Body of pancreas (tissue), 4 donors: ENCODE results near the gene ZSWIM6. TPM values are rescaled to one million over a fixed set of nuclear protein-coding genes. Genes with fewer than 3 reads are reported as not detected.
A peak's percentile ranks its signal among the peaks of the same experiment; 100 is the strongest.

Experiments used
- ATAC-seq: fragments of 150-250 bp; one replicate; pipeline ENCODE4 v1.9.1; 2016
- DNase-seq, 4 donors: peaks; one replicate each; pipeline ENCODE4 v3.0.0-alpha.2; 2019
- H3K27ac ChIP-seq, 4 donors: fragments of 200-600 bp; sonication (generic); 1 replicate in 3 of 4; 2 replicates in 1 of 4; pipeline versions ENCODE4 v1.5.1 to v1.6.1; 2016 to 2019; ENCODE audit warnings: mild to moderate bottlenecking in 1 of 4, mixed read lengths in 1 of 4, moderate library complexity in 1 of 4
- H3K27me3 ChIP-seq, 2 donors: fragments of 200-600 bp; sonication (generic); one replicate each; pipeline ENCODE4 v1.6.0; 2016; ENCODE audit warnings: mild to moderate bottlenecking in 1 of 2
- H3K36me3 ChIP-seq, 2 donors: fragments of 200-600 bp; sonication (generic); replicated peaks in 1 of 2; 2 replicates each; pipeline ENCODE4 v1.5.1; 2016; ENCODE audit warnings: low read depth in 2 of 2; ENCODE audit not compliant: insufficient read depth in 1 of 2
- H3K4me1 ChIP-seq: fragments of 200-600 bp; sonication (generic); one replicate; pipeline ENCODE4 v1.6.0; 2016
- H3K4me3 ChIP-seq, 2 donors: fragments of 200-600 bp; sonication (generic); 1 replicate in 1 of 2; 2 replicates in 1 of 2; pipeline ENCODE4 v1.5.1; 2016 to 2019
- H3K9me3 ChIP-seq, 3 donors: fragments of 200-600 bp; sonication (generic); 1 replicate in 2 of 3; 2 replicates in 1 of 3; pipeline ENCODE4 v1.5.1; 2016
- POLR2A ChIP-seq, 3 donors: fragments of 450-650 bp; IDR thresholded peaks; one replicate each; pipeline ENCODE4 v1.6.1; 2016; ENCODE audit warnings: antibody characterized with exemption in 3 of 3, mild to moderate bottlenecking in 2 of 3
- WGBS, 2 donors: methylation state at CpG; one replicate each; pipeline ENCODE4 v1.1.5; 2017; 5-methylcytosine and 5-hydroxymethylcytosine counted together
- intact Hi-C: fragments of 100-400 bp; cut with DNase I; formaldehyde crosslinking; loops from one replicate; pipeline ENCODE4 v1.15.1; 2023
- total RNA-seq, 2 donors: library from RNA; depleted of rRNA; stranded (reverse); fragments of >200 nt; gene quantifications; one replicate each; pipeline ENCODE4 v1.1.0, GENCODE V29; 2016
- TF ChIP-seq, protein P1 (sequence below), 7 experiments: fragments of 450-650 bp in 4 of 7; fragments of 200-600 bp in 3 of 7; sonication (generic) in 3 of 7; IDR thresholded peaks; one replicate each; pipeline ENCODE4 v1.5.1; 2016 to 2019; ENCODE audit warnings: antibody characterized with exemption in 7 of 7

ZSWIM6 gene
- total RNA-seq, 2 donors from 2014 or later: 5.9 to 8.8 TPM

GRCh38 chr5:61303346-61303745 lies 28.7 kb upstream of the ZSWIM6 start:
- no peak for TF ChIP-seq POLR2A (IDR thresholded peaks at IDR 0.05)
- TF ChIP-seq, protein P1, sequence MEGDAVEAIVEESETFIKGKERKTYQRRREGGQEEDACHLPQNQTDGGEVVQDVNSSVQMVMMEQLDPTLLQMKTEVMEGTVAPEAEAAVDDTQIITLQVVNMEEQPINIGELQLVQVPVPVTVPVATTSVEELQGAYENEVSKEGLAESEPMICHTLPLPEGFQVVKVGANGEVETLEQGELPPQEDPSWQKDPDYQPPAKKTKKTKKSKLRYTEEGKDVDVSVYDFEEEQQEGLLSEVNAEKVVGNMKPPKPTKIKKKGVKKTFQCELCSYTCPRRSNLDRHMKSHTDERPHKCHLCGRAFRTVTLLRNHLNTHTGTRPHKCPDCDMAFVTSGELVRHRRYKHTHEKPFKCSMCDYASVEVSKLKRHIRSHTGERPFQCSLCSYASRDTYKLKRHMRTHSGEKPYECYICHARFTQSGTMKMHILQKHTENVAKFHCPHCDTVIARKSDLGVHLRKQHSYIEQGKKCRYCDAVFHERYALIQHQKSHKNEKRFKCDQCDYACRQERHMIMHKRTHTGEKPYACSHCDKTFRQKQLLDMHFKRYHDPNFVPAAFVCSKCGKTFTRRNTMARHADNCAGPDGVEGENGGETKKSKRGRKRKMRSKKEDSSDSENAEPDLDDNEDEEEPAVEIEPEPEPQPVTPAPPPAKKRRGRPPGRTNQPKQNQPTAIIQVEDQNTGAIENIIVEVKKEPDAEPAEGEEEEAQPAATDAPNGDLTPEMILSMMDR (IDR thresholded peaks at IDR 0.05): no peak
- no peaks in the 10 kb centered on the region for H3K27me3 ChIP-seq
- DNase-seq: no peak
- no peaks in the 10 kb centered on the region for H3K36me3 ChIP-seq
- H3K9me3 ChIP-seq: no peaks in the 10 kb centered on the region
- no peak overlapping the region for H3K4me3 ChIP-seq
- no peak for ATAC-seq
- peaks cover 45% of the 10 kb centered on the region for H3K4me1 ChIP-seq
- 57 to 59% methylated on average over 4 of the region's 4 CpGs for WGBS, 2 donors
- no peak overlapping the region for H3K27ac ChIP-seq
- intact Hi-C loops: no loop called here

DNA sequence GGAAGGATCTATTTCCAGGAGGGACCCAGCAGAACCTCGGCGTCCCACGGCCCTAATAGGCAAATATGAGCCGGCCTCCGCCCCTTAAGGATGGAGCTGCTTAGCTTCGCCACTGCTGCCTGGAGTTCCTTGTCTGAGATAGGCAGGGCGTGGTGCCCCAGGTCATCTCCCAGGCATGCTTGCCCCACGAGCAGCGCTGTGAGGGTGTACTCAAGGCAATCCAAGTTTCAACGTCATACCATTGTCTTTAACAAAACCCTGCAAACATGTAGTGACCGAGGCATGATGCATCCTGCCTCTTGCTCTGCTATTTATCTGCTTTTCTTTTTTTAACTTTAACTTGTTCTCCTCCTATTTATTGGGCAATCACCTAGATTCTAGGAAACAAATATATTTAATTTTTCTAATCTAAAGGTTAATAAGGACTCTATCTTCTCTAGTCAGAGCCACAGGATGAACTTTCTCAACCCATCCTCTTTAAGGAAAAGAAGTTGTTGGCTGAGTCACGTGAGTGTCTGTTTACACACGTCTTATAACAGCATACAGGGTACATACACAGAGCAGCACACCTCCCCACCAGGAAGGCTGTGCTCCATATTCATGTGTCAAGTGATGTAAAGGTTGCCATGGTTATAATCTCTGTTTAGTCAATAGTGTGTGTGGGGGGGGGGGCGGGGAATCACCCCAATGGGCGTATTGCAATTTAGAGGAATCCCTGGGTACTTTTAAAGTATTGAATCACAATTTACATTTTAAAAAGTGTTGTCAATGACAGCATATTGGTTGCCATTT lies 27.3 kb upstream of the ZSWIM6 start:
- H3K36me3 ChIP-seq: no peaks in the 10 kb centered on the region
- no peak for TF ChIP-seq POLR2A (IDR thresholded peaks at IDR 0.05)
- TF ChIP-seq, protein P1 (IDR thresholded peaks at IDR 0.05): no peak
- no peaks in the 10 kb centered on the region for H3K9me3 ChIP-seq
- DNase-seq: peak in 3 of 4 donors; percentile 38 to 77 (median 56)
- intact Hi-C loops: no loop called here
- H3K4me1 ChIP-seq: peaks cover 32% of the 10 kb centered on the region
- ATAC-seq: peak; percentile 69
- no peaks in the 10 kb centered on the region for H3K27me3 ChIP-seq
- 42 to 50% methylated on average over 15 of the region's 15 CpGs for WGBS, 2 donors
- H3K27ac ChIP-seq: peak overlapping the region in 1 of 4 donors; percentile 16
- no peak overlapping the region for H3K4me3 ChIP-seq

DNA sequence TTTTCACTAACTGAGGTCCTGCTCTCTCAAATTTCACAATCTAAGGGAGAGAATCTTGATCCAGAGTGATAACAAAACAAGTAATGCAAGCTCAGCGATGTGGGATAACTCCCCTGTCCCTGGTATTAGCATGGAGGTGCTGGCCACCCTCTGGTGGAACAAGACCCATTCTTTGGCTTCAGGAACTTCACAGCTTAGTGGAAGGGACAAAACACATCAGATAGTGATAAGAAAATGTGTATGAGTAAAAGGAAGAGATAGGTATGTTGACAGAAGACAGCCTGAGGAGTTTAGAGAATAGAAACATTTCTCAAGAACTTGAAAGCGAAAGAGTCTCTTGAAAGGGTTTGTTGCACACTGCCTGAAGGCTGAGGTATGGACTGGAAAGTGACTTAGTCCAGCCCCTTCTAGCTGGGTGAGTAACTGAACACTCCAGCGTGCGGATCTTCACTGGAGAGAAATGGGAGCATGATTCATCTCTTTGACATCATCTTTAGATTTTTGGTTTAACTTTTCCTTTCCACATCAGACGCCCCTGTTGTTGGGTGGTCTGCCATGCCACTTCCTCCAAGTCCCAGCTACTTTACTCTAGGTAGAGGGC lies 25.4 kb upstream of the ZSWIM6 start:
- TF ChIP-seq, protein P1 (IDR thresholded peaks at IDR 0.05): no peak
- TF ChIP-seq POLR2A (IDR thresholded peaks at IDR 0.05): no peak
- no peak overlapping the region for H3K4me3 ChIP-seq
- 85 to 91% methylated on average over 5 of the region's 5 CpGs for WGBS, 2 donors
- intact Hi-C loops: no loop called here
- no peaks in the 10 kb centered on the region for H3K36me3 ChIP-seq
- H3K4me1 ChIP-seq: peaks cover 27% of the 10 kb centered on the region
- ATAC-seq: no peak
- no peaks in the 10 kb centered on the region for H3K9me3 ChIP-seq
- H3K27ac ChIP-seq: no peak overlapping the region
- DNase-seq: no peak
- no peaks in the 10 kb centered on the region for H3K27me3 ChIP-seq

- TF ChIP-seq, protein P1 (IDR thresholded peaks at IDR 0.05): no peak
- TF ChIP-seq POLR2A (IDR thresholded peaks at IDR 0.05): no peak
- Histone ChIP-seq H3K27me3 (no peaks in the 10 kb centered on the region), H3K36me3 (no peaks in the 10 kb centered on the region), H3K9me3 (no peaks in the 10 kb centered on the region), H3K4me3 (no peak overlapping the region), H3K27ac (no peak overlapping the region), H3K4me1 (peaks cover 21% of the 10 kb centered on the region)
- ATAC-seq: no peak
- intact Hi-C loops: no loop called here
- DNase-seq: no peak
- WGBS, 2 donors: 76 to 83% methylated on average over 3 of the region's 3 CpGs
Measured at GRCh38 chr5:61307191-61307590, 24.9 kb upstream of the ZSWIM6 start.
